ENCODE measurements around the gene PIEZO1. TPM values are rescaled to one million over a fixed set of nuclear protein-coding genes. Genes with fewer than 3 reads are reported as not detected.
"Not testable (repeated sequence)": the region's sequence is repeated elsewhere in the genome, so short reads cannot be mapped to it uniquely, and the experiment has no call there.

The PIEZO1 gene
- total RNA-seq, 1 donor from 2014 or later, result 111 TPM

GRCh38 chr16:88673716-88674379 is 111.2 kb downstream of the PIEZO1 start:
- intact Hi-C loops (cut with DNase I), result no loop called here
- ATAC-seq (no peak), DNase-seq (ENCODE audit: low spot score) (no peak)

- no peak for ATAC-seq
Observed at GRCh38 chr16:88672776-88673175, 112.2 kb downstream of the PIEZO1 start.

GRCh38 chr16:88671806-88672205 is 113.2 kb downstream of the PIEZO1 start:
- ATAC-seq, result no peak
- intact Hi-C loops (cut with DNase I), result no loop called here
- no peak for DNase-seq (ENCODE audit: low spot score)

More at GRCh38 chr16:88672776-88673175, 112.2 kb downstream of the PIEZO1 start:
- no peak for DNase-seq (ENCODE audit: low spot score)
- intact Hi-C loops (cut with DNase I), result no loop called here

DNA sequence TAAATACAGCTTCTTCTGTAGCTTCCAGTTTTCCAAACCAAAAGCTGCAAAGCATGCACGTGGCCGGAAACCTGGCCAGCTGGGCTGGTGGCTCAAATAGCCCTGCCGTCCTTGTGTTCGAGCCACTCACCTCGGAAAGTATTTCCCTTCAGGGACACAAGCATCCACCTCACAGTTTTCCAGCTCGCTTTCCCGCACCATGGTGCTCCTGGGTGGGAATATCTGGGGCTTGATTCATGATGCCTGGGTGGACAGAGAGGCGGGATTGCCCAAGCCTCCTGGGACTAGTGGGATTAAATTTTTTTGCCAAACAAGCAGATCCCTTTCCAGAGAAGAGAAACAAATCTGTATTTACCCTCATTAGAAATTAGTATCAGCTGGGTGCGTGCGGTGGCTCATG is 115.0 kb downstream of the PIEZO1 start:
- no peak for DNase-seq (ENCODE audit: low spot score)
- ATAC-seq, result peak; percentile 14
- intact Hi-C loops (cut with DNase I), result no loop called here

DNA sequence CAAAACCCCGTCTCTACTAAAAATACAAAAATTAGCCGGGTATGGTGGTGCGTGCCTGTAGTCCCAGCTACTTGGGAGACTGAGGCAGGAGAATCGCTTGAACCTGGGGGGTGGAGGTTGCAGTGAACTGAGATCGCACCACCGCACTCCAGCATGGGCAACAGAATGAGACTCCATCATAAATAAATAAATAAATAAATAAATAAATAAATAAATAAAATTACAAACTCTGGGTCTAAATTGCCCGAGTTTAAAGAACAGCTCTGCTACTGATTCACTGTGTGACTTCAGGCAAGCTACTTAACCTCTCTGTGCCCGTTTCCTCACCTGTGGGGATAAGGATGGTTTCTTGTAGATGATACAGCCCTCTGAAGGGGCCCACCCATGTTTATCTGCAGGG is 115.5 kb downstream of the PIEZO1 start:
- DNase-seq (ENCODE audit: low spot score); intact Hi-C loops (cut with DNase I); ATAC-seq: not testable (repeated sequence)

DNA sequence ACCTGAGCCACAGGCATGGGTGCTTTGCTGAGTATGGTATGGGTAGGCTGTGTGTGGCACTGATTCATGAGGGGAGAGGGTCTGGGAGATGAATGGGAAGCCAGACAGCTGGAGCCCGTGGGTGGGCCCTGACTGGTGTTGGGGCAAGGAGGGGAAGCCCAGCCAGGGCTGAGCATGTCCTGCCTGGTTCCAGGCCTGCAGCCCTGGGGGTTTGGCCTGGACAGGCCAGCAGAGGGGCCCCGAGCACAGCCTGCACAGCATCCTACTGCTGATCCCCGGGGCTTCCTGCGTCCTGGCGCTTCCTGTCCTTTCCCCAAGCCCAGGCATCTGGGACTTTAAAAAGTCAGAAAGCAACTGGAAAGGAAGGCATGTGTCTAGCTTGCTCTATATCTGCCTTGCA is 117.6 kb downstream of the PIEZO1 start:
- ATAC-seq (no peak), DNase-seq (ENCODE audit: low spot score) (no peak)
- intact Hi-C loops (cut with DNase I), result no loop called here

DNA sequence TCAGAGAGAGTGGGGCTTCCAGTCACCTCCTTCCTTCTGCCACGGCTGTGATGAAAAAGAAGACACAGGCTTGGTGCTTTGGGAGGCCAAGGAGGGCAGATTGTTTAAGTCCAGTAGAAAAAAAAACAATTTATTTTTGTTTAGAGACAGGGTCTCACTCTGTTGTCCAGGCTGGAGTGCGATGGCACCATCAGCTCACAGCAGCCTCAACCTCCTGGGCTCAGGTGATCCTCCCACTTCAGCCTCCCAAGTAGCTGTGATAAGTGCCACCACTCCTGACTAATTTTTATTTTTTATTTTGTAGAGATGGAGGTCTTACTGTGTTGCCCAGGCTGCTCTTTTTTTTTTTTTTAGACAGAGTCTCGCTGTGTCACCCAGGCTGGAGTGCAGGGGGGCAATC is 119.5 kb downstream of the PIEZO1 start:
- no peak for DNase-seq (ENCODE audit: low spot score)
- no peak for ATAC-seq
- intact Hi-C loops (cut with DNase I), result no loop called here

Small RNAs within 50 kb of the gene (microRNA-seq; reads per million reads assigned to microRNA genes)
- not detected for gene MIR4722

Other genes with a start within 250 kb of the PIEZO1 start
- gene ZC3H18, start 214.8 kb downstream of the PIEZO1 start, total RNA-seq, result 46.9 TPM
- not detected for gene IL17C, start 146.6 kb downstream of the PIEZO1 start, total RNA-seq
- gene CYBA, start 134.2 kb downstream of the PIEZO1 start, total RNA-seq, result 87.4 TPM
- 64.4 TPM for gene MVD, start 122.1 kb downstream of the PIEZO1 start, total RNA-seq
- gene SNAI3, start 98.7 kb downstream of the PIEZO1 start, total RNA-seq, result 0.53 TPM
- 28.6 TPM for gene RNF166, start 78.8 kb downstream of the PIEZO1 start, total RNA-seq
- gene CTU2, start 78.7 kb downstream of the PIEZO1 start, total RNA-seq, result 20.6 TPM
- gene CDT1, start 18.6 kb upstream of the PIEZO1 start, total RNA-seq, result 0.76 TPM
- 46.0 TPM for gene APRT, start 26.7 kb upstream of the PIEZO1 start, total RNA-seq
- gene GALNS, start 71.7 kb upstream of the PIEZO1 start, total RNA-seq, result 41.1 TPM
- gene TRAPPC2L, start 71.9 kb upstream of the PIEZO1 start, total RNA-seq, result 41.2 TPM
- gene PABPN1L, start 81.4 kb upstream of the PIEZO1 start, total RNA-seq, result not detected
- 8.2 TPM for gene CBFA2T3, start 192.0 kb upstream of the PIEZO1 start, total RNA-seq

All from sciatic nerve (tissue), 2 donors.